Esophagus muscularis mucosa (tissue), 3 donors: ENCODE data around the gene JADE2.

Source experiments
- POLR2A ChIP-seq: fragments of 450-650 bp; IDR thresholded peaks from one replicate; pipeline ENCODE4 v1.6.1; 2017; ENCODE audit warnings: antibody characterized with exemption, moderate library complexity, mild to moderate bottlenecking, low read depth
- POLR2AphosphoS5 ChIP-seq, 2 donors: sonication (generic); formaldehyde crosslinking; IDR thresholded peaks; one replicate each; pipeline ENCODE4 v1.6.1; 2017; ENCODE audit warnings: antibody characterized with exemption in 2 of 2
- TF ChIP-seq, protein P1 (sequence below), 3 experiments: fragments of 200-600 bp in 2 of 3; fragments of 450-650 bp in 1 of 3; sonication (generic) in 2 of 3; IDR thresholded peaks; one replicate each; pipeline ENCODE4 v1.5.1; 2017 to 2019; ENCODE audit warnings: antibody characterized with exemption in 3 of 3, mild to moderate bottlenecking in 2 of 3, moderate library complexity in 1 of 3

DNA sequence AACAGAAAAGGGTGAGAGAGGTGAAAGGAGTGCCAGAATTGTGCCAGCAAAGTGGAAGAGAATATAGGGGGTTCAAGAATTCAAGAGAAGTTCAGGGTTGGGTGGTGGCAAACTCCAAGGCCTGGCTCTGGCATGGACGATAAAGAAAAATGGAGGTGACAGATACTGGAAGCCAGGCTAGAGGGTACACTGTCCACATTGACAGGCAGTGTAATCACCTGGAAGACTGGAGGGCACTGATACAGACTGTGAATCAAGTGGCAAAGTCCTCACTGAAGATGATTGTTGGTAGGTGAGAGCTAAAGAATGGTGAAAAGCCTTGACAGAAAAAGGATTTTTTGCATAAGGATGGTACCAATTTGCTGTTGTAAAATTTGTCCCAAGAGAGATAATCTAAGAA, 100.1 kb downstream of the JADE2 start:
- TF ChIP-seq, protein P1, sequence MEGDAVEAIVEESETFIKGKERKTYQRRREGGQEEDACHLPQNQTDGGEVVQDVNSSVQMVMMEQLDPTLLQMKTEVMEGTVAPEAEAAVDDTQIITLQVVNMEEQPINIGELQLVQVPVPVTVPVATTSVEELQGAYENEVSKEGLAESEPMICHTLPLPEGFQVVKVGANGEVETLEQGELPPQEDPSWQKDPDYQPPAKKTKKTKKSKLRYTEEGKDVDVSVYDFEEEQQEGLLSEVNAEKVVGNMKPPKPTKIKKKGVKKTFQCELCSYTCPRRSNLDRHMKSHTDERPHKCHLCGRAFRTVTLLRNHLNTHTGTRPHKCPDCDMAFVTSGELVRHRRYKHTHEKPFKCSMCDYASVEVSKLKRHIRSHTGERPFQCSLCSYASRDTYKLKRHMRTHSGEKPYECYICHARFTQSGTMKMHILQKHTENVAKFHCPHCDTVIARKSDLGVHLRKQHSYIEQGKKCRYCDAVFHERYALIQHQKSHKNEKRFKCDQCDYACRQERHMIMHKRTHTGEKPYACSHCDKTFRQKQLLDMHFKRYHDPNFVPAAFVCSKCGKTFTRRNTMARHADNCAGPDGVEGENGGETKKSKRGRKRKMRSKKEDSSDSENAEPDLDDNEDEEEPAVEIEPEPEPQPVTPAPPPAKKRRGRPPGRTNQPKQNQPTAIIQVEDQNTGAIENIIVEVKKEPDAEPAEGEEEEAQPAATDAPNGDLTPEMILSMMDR (IDR thresholded peaks at IDR 0.05), result no peak
- TF ChIP-seq POLR2A, result no peak
- no peak for TF ChIP-seq POLR2AphosphoS5 (IDR thresholded peaks at IDR 0.05)
